ENCODE measurements around the gene ELAVL2. TPM values are rescaled to one million over a fixed set of nuclear protein-coding genes. Genes with fewer than 3 reads are reported as not detected.

The ELAVL2 gene
- total RNA-seq, 4 donors from 2014 or later: not detected

GRCh38 chr9:23721466-23721865, 104.6 kb downstream of the ELAVL2 start:
- TF ChIP-seq CTCF (IDR thresholded peaks at IDR 0.05) (no peak), POLR2A (IDR thresholded peaks at IDR 0.05) (no peak)
- Histone ChIP-seq H3K4me1 (no peaks in the 10 kb centered on the region), H3K27me3 (no peaks in the 10 kb centered on the region), H3K4me3 (no peak overlapping the region), H3K36me3 (no peaks in the 10 kb centered on the region), H3K9me3 (no peaks in the 10 kb centered on the region), H3K27ac (no peak overlapping the region)
- DNase-seq: no peak

- Histone ChIP-seq H3K27me3 (no peaks in the 10 kb centered on the region), H3K9me3 (no peaks in the 10 kb centered on the region), H3K4me3 (no peak overlapping the region), H3K27ac (no peak overlapping the region), H3K36me3 (no peaks in the 10 kb centered on the region), H3K4me1 (no peaks in the 10 kb centered on the region)
- no peak for DNase-seq
- TF ChIP-seq POLR2A (IDR thresholded peaks at IDR 0.05) (no peak), CTCF (IDR thresholded peaks at IDR 0.05) (no peak)
Measured at GRCh38 chr9:23717505-23717904, 108.5 kb downstream of the ELAVL2 start.

GRCh38 chr9:23707249-23707648, 118.8 kb downstream of the ELAVL2 start:
- no peak overlapping the region for H3K27ac ChIP-seq
- TF ChIP-seq POLR2A (IDR thresholded peaks at IDR 0.05): no peak
- no peak for TF ChIP-seq CTCF (IDR thresholded peaks at IDR 0.05)
- no peak for DNase-seq
- no peaks in the 10 kb centered on the region for H3K9me3 ChIP-seq
- no peak overlapping the region for H3K4me3 ChIP-seq
- H3K4me1 ChIP-seq: no peaks in the 10 kb centered on the region
- no peaks in the 10 kb centered on the region for H3K27me3 ChIP-seq
- H3K36me3 ChIP-seq: no peaks in the 10 kb centered on the region

GRCh38 chr9:23702311-23702922, 123.6 kb downstream of the ELAVL2 start:
- Histone ChIP-seq H3K27me3 (no peaks in the 10 kb centered on the region), H3K27ac (no peak overlapping the region), H3K36me3 (no peaks in the 10 kb centered on the region), H3K9me3 (no peaks in the 10 kb centered on the region), H3K4me1 (no peaks in the 10 kb centered on the region), H3K4me3 (no peak overlapping the region)
- DNase-seq: no peak
- TF ChIP-seq POLR2A (IDR thresholded peaks at IDR 0.05) (no peak), CTCF (IDR thresholded peaks at IDR 0.05) (no peak)

- H3K36me3 ChIP-seq: no peaks in the 10 kb centered on the region
- no peak overlapping the region for H3K4me3 ChIP-seq
- H3K27me3 ChIP-seq: no peaks in the 10 kb centered on the region
- no peak overlapping the region for H3K27ac ChIP-seq
- TF ChIP-seq POLR2A (IDR thresholded peaks at IDR 0.05): no peak
- no peak for TF ChIP-seq CTCF (IDR thresholded peaks at IDR 0.05)
- H3K9me3 ChIP-seq: no peaks in the 10 kb centered on the region
- no peak for DNase-seq
- H3K4me1 ChIP-seq: no peaks in the 10 kb centered on the region
Measured at GRCh38 chr9:23701291-23701690, 124.7 kb downstream of the ELAVL2 start.

GRCh38 chr9:23700359-23700758, 125.7 kb downstream of the ELAVL2 start:
- Histone ChIP-seq H3K27ac (no peak overlapping the region), H3K36me3 (no peaks in the 10 kb centered on the region), H3K27me3 (no peaks in the 10 kb centered on the region), H3K9me3 (no peaks in the 10 kb centered on the region), H3K4me3 (no peak overlapping the region), H3K4me1 (no peaks in the 10 kb centered on the region)
- TF ChIP-seq CTCF (IDR thresholded peaks at IDR 0.05) (no peak), POLR2A (IDR thresholded peaks at IDR 0.05) (no peak)
- no peak for DNase-seq

All from Peyer's patch (tissue), 4 donors.